Measurements from ENCODE around the gene HSPB8.

- TF ChIP-seq CTCF (conservative IDR thresholded peaks at IDR 0.05 in 1 of 2, IDR thresholded peaks at IDR 0.05 in 1 of 2; ENCODE audit: extremely low read depth in 1 of 2, insufficient read depth in 1 of 2, low read depth in 1 of 2, low read length in 2 of 2) (no peak), EZH2 (IDR thresholded peaks at IDR 0.05; ENCODE audit: borderline replicate concordance, low read length) (no peak)
Observed at GRCh38 chr12:119177056-119177325, 1.7 kb upstream of the HSPB8 start.
